HEK293T (cell line): Measurements from ENCODE around the gene SGO2.

Experiments used
- ARNT ChIP-seq: fragments of 450-650 bp; IDR thresholded peaks from 2 replicates; pipeline ENCODE4 v1.6.1; 2017; ENCODE audit warnings: mild to moderate bottlenecking
- BHLHE40 ChIP-seq: fragments of 450-650 bp; IDR thresholded peaks from 2 replicates; pipeline ENCODE4 v1.6.1; 2016; ENCODE audit warnings: mild to moderate bottlenecking, moderate library complexity, borderline replicate concordance
- CTBP1 ChIP-seq: fragments of 450-650 bp; IDR thresholded peaks from 2 replicates; pipeline ENCODE4 v1.6.1; 2016; ENCODE audit warnings: borderline replicate concordance
- ELF4 ChIP-seq: fragments of 450-650 bp; IDR thresholded peaks from 2 replicates; pipeline ENCODE4 v1.6.1; 2017; ENCODE audit warnings: antibody characterized with exemption
- FOXA1 ChIP-seq: fragments of 450-650 bp; IDR thresholded peaks from 2 replicates; pipeline ENCODE4 v1.6.1; 2016; ENCODE audit warnings: mild to moderate bottlenecking
- FOXK2 ChIP-seq: fragments of 450-650 bp; IDR thresholded peaks from 2 replicates; pipeline ENCODE4 v1.6.1; 2016; ENCODE audit warnings: mild to moderate bottlenecking
- FOXM1 ChIP-seq: fragments of 450-650 bp; IDR thresholded peaks from 2 replicates; pipeline ENCODE4 v1.6.1; 2017; ENCODE audit warnings: mild to moderate bottlenecking, borderline replicate concordance
- HDGF ChIP-seq: fragments of 450-650 bp; IDR thresholded peaks from 2 replicates; pipeline ENCODE4 v1.6.1; 2017; ENCODE audit warnings: antibody characterized with exemption, borderline replicate concordance
- L3MBTL2 ChIP-seq: fragments of 450-650 bp; conservative IDR thresholded peaks from 2 replicates; pipeline ENCODE4 v1.6.1; 2016; ENCODE audit warnings: mild to moderate bottlenecking
- NFRKB ChIP-seq: fragments of 450-650 bp; IDR thresholded peaks from 2 replicates; pipeline ENCODE4 v1.6.1; 2016; ENCODE audit warnings: mild to moderate bottlenecking, moderate library complexity
- SP1 ChIP-seq: fragments of 450-650 bp; IDR thresholded peaks from 2 replicates; pipeline ENCODE4 v1.6.1; 2017
- SUZ12 ChIP-seq: fragments of 450-650 bp; IDR thresholded peaks from 2 replicates; pipeline ENCODE4 v1.6.1; 2016; ENCODE audit warnings: mild to moderate bottlenecking
- TARDBP ChIP-seq: fragments of 450-650 bp; IDR thresholded peaks from 2 replicates; pipeline ENCODE4 v1.6.1; 2016
- ZNF384 ChIP-seq: fragments of 450-650 bp; IDR thresholded peaks from 2 replicates; pipeline ENCODE4 v1.6.1; 2016

DNA sequence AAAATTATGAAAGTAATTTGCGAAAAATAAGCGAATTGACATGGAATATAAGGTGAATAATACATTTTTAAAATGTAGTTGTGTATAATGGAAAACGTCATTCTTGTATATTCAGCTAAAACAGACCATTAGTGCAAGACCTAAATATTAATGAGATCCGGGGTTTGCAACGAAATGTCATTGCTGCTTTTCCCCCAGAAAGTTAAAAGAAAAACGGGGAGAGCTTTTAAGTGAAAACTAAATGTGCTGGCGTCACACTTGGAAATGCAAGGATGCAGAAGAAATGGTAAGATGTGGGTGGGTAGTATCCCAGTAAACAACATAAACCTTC, 491 bp upstream of the SGO2 start:
- TF ChIP-seq SUZ12: no peak
- TF ChIP-seq FOXA1: no peak
- no peak for TF ChIP-seq ELF4
- TF ChIP-seq FOXK2: no peak
- no peak for TF ChIP-seq FOXM1
- no peak for TF ChIP-seq BHLHE40
- TF ChIP-seq TARDBP: no peak
- no peak for TF ChIP-seq HDGF
- no peak for TF ChIP-seq ARNT
- no peak for TF ChIP-seq NFRKB
- TF ChIP-seq CTBP1: no peak
- no peak for TF ChIP-seq L3MBTL2
- no peak for TF ChIP-seq SP1
- no peak for TF ChIP-seq ZNF384
